ENCODE data around the gene NEDD4L. TPM values are rescaled to one million over a fixed set of nuclear protein-coding genes. Genes with fewer than 3 reads are reported as not detected.

NEDD4L gene
- total and polyA plus RNA-seq, 10 of the 15 experiments (the other 5 are each of a cell fraction or from before 2014, with no cell fraction given), result 7.4 to 24.0 (median 17.7) TPM

GRCh38 chr18:58416704-58417683, 373.0 kb downstream of the NEDD4L start:
- Histone ChIP-seq H2AFZ (ENCODE audit: control insufficient read depth, low read depth, low read length) (no peak overlapping the region), H3K79me2 (ENCODE audit: control insufficient read depth, insufficient read depth, low read length) (no peaks in the 10 kb centered on the region), H3K27me3 (replicated peaks in 1 of 2; ENCODE audit: control insufficient read depth in 2 of 2, insufficient read depth in 2 of 2, low read length in 1 of 2) (peaks cover 0 to 2% of the 10 kb centered on the region in 2 experiments; a peak in 3 of 4 replicates), H3K4me3 (no peak overlapping the region), H3K4me2 (ENCODE audit: control insufficient read depth, insufficient read depth) (no peak overlapping the region), H3K36me3 (ENCODE audit: control insufficient read depth in 2 of 2, insufficient read depth in 2 of 2, low read length in 1 of 2) (no peaks in the 10 kb centered on the region), H3K4me1 (ENCODE audit: control insufficient read depth, insufficient read depth, low read length) (no peaks in the 10 kb centered on the region), H3K9ac (ENCODE audit: control insufficient read depth, insufficient read depth, low read length) (no peak overlapping the region), H4K20me1 (ENCODE audit: control insufficient read depth, insufficient read depth) (no peaks in the 10 kb centered on the region), H3K27ac (ENCODE audit: control insufficient read depth, insufficient read depth) (no peak overlapping the region), H3K9me3 (replicated peaks; ENCODE audit: control insufficient read depth, insufficient read depth, low read length) (no peaks in the 10 kb centered on the region)
- CTCF ChIA-PET, result no interaction called here
- SMC1A ChIA-PET (ENCODE audit: uncharacterized antibody, unreplicated experiment), result no interaction called here
- no peak for ATAC-seq
- BruUV-seq (replicated peaks), result no TSS peak
- no peak for FAIRE-seq
- in situ Hi-C loops (cut with MboI) (no loop called here), intact Hi-C loops (cut with micrococcal nuclease; ENCODE audit: unreplicated experiment) (no loop called here)
- DNase-seq (ENCODE audit: low read depth, low spot score), result no peak
- POLR2A ChIA-PET, result interaction anchor here (0.5 kb wide), 1 partner anchor 1200 kb away, joined by 4 read pairs; no protein-coding TSS in a partner anchor
- WGBS (ENCODE audit: insufficient coverage, insufficient replicate concordance, low lambda C conversion rate, missing lambda C conversion rate), result 41% methylated on average over 16 of the region's 16 CpGs
- RAD21 ChIA-PET (ENCODE audit: unreplicated experiment), result interaction anchor here (0.9 kb wide), 1 partner anchor 9 kb away, joined by 3 read pairs; no protein-coding TSS in a partner anchor
- no peak for TF ChIP-seq NR2F1 (conservative IDR thresholded peaks at IDR 0.05)
- TF ChIP-seq POU2F2 (IDR thresholded peaks at IDR 0.05; ENCODE audit: borderline replicate concordance, low read depth, low read length), result no peak
- no peak for TF ChIP-seq BRCA1 (IDR thresholded peaks at IDR 0.05; ENCODE audit: low read depth, low read length)
- no peak for TF ChIP-seq ZNF24 (IDR thresholded peaks at IDR 0.05)
- TF ChIP-seq SMARCA5 (IDR thresholded peaks at IDR 0.05), result no peak
- no peak for TF ChIP-seq HSF1 (IDR thresholded peaks at IDR 0.05; ENCODE audit: low read depth, low read length)
- TF ChIP-seq ZNF687 (IDR thresholded peaks at IDR 0.05), result no peak
- TF ChIP-seq MEF2B (IDR thresholded peaks at IDR 0.05; ENCODE audit: partially characterized antibody, poor library complexity, severe bottlenecking), result no peak
- TF ChIP-seq BCLAF1 (IDR thresholded peaks at IDR 0.05), result no peak
- no peak for TF ChIP-seq HDAC6 (IDR thresholded peaks at IDR 0.05; ENCODE audit: unreplicated experiment)
- no peak for TF ChIP-seq NFIC (IDR thresholded peaks at IDR 0.05; ENCODE audit: low read depth, low read length)
- no peak for TF ChIP-seq ASH2L (IDR thresholded peaks at IDR 0.05; ENCODE audit: borderline replicate concordance, low read depth)
- no peak for TF ChIP-seq RAD21 (IDR thresholded peaks at IDR 0.05; ENCODE audit: insufficient read depth, low read depth, low read length)
- no peak for TF ChIP-seq PAX8 (IDR thresholded peaks at IDR 0.05)
- no peak for TF ChIP-seq SPI1 (IDR thresholded peaks at IDR 0.05; ENCODE audit: borderline replicate concordance, insufficient read depth, low read depth, low read length)
